Karpas-422 (cell line): Measurements from ENCODE around the gene DHX34. TPM values are rescaled to one million over a fixed set of nuclear protein-coding genes. Genes with fewer than 3 reads are reported as not detected.

Experiments used
- DNase-seq: peaks from one replicate; pipeline ENCODE4 v3.0.0-alpha.2; 2015
- H2AFZ ChIP-seq: fragments of 200-600 bp; sonication (generic); 2 replicates; pipeline ENCODE4 v1.6.1; 2014; ENCODE audit warnings: antibody characterized with exemption, low read length, mixed read lengths
- H3K27ac ChIP-seq: fragments of 200-600 bp; sonication (generic); 2 replicates; pipeline ENCODE4 v1.5.1; 2014; ENCODE audit warnings: mild to moderate bottlenecking, low read length, moderate library complexity
- H3K27me3 ChIP-seq: fragments of 200-600 bp; sonication (generic); 2 replicates; pipeline ENCODE4 v1.6.1; 2014; ENCODE audit warnings: low read length, mixed read lengths
- H3K36me3 ChIP-seq: fragments of 200-600 bp; sonication (generic); 2 replicates; pipeline ENCODE4 v1.6.1; 2014; ENCODE audit warnings: low read length, mixed read lengths; ENCODE audit not compliant: insufficient read depth
- H3K4me1 ChIP-seq: fragments of 200-600 bp; sonication (generic); 2 replicates; pipeline ENCODE4 v1.6.1; 2014; ENCODE audit warnings: mild to moderate bottlenecking, low read length, mixed read lengths
- H3K4me2 ChIP-seq: fragments of 200-600 bp; sonication (generic); 2 replicates; pipeline ENCODE4 v1.6.1; 2014; ENCODE audit warnings: low read length, low read depth, mild to moderate bottlenecking; ENCODE audit not compliant: poor library complexity, severe bottlenecking
- H3K4me3 ChIP-seq: fragments of 200-600 bp; sonication (generic); 2 replicates; pipeline ENCODE4 v1.5.1; 2014; ENCODE audit warnings: mild to moderate bottlenecking, antibody characterized with exemption, low read length, mixed read lengths
- H3K79me2 ChIP-seq: fragments of 200-600 bp; sonication (generic); 2 replicates; pipeline ENCODE4 v1.6.1; 2014; ENCODE audit warnings: mild to moderate bottlenecking, low read length, mixed read lengths
- H3K9ac ChIP-seq: fragments of 200-600 bp; sonication (generic); 2 replicates; pipeline ENCODE4 v1.6.0; 2014; ENCODE audit warnings: low read length
- H3K9me2 ChIP-seq: fragments of 200-600 bp; sonication (generic), shearing (Covaris generic); replicated peaks from 2 replicates; pipeline ENCODE4 v1.6.0; 2014; ENCODE audit warnings: mild to moderate bottlenecking, low read length, moderate library complexity; ENCODE audit not compliant: insufficient read depth
- H3K9me3 ChIP-seq: fragments of 300-700, 200-600 bp; sonication (generic); 2 replicates; pipeline ENCODE4 v1.6.1; 2014; ENCODE audit warnings: low read length, mixed read lengths
- H4K20me1 ChIP-seq: fragments of 200-600 bp; sonication (generic); 2 replicates; pipeline ENCODE4 v1.6.1; 2014; ENCODE audit warnings: mild to moderate bottlenecking, antibody characterized with exemption, low read length, low read depth; ENCODE audit not compliant: insufficient read depth
- total RNA-seq: library from RNA; depleted of rRNA; stranded (reverse); fragments of >200 nt; shearing (Covaris generic); gene quantifications from 2 replicates; pipeline ENCODE4 v1.2.3, GENCODE V29; 2014; ENCODE audit warnings: low replicate concordance

The DHX34 gene
- total RNA-seq, 1 experiment from 2014 or later, result 17.4 TPM

DNA sequence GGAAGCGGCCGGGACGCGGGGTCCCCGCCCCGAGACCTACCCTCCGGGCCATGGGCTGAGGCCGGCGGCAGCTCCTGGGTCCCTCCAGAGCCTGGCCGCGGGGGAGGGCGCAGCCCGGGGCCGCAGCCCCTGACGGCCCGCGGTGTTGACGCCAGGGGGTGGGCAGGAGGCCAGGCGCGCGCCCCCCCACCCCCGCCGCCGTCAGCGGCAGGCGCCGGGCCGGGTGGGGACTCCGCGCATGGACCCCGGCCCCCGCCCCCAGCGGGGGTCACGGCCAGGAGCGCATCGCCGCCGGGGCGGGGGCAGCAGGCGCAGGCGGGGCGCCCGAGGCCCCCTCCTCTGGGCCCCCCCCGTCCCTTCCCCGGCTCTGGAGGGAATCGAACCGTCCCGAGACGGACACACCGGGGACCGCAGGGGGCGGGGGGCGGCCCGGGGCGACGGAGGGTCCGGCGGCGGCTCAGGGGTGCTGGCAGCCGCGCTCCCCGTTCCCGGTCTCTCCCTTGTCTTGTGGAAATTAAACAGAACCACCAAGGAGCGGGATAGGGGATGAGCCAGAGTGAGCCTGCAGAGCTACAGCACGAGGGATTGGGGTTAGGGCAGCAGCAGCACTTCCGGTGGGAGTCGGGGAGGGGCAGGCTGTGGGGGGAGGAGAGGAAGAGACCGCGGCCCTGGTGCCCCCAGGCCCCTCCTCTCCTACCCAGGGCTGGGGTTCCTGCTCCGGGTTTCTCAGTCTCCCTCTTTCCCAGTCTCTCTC lies 70.1 kb downstream of the DHX34 start, which contains the start of gene MEIS3:
Gene MEIS3 (minus strand): TSS at position 498 of the 754 bp plus-strand sequence. CDS start 446 bp downstream, at position 52.
- H3K9me3 ChIP-seq, result no peaks in the 10 kb centered on the region
- H3K4me1 ChIP-seq, result no peaks in the 10 kb centered on the region
- no peaks in the 10 kb centered on the region for H3K79me2 ChIP-seq
- H4K20me1 ChIP-seq, result peaks cover 4% of the 10 kb centered on the region; the same call in 1 of the 2 replicates
- no peak within 1 kb of the TSS for H3K27ac ChIP-seq
- DNase-seq, result no peak
- no peaks in the 10 kb centered on the region for H3K36me3 ChIP-seq
- peak within 1 kb of the TSS; percentile 47 for H3K4me2 ChIP-seq
- H3K27me3 ChIP-seq, result no peaks in the 10 kb centered on the region
- H3K9me2 ChIP-seq, result no peaks in the 10 kb centered on the region
- H3K9ac ChIP-seq, result peak within 1 kb of the TSS; percentile 50; the same call in 1 of the 2 replicates
- no peak within 1 kb of the TSS for H2AFZ ChIP-seq
- peak within 1 kb of the TSS; percentile 52; the same call in 1 of the 2 replicates for H3K4me3 ChIP-seq

DNA sequence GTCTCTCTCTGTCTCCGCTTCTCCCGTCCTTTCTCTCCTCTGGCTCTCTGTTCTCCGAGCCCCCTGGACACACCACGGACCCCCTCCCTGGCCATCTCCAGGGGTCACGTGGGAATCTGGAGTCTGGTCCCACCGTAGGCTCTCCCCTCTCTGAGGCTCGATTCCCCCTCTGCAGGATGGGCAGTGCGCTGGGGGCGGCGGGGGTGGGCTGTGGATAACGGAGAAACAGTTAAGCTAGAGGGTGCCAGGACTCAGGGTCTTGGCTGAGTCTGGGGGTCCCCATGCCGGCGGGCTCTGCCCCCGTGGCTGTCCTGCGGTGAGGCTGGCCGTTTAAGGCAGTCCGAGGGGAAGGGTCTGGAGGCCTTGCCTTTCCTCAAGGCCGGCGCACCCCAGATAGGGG lies 70.7 kb downstream of the DHX34 start:
- no peak overlapping the region for H3K4me3 ChIP-seq
- no peak overlapping the region for H2AFZ ChIP-seq
- no peaks in the 10 kb centered on the region for H3K79me2 ChIP-seq
- no peak overlapping the region for H3K9ac ChIP-seq
- no peaks in the 10 kb centered on the region for H3K9me3 ChIP-seq
- H3K4me2 ChIP-seq, result no peak overlapping the region
- no peak overlapping the region for H3K27ac ChIP-seq
- no peaks in the 10 kb centered on the region for H3K4me1 ChIP-seq
- no peaks in the 10 kb centered on the region for H3K27me3 ChIP-seq
- no peak for DNase-seq
- H3K36me3 ChIP-seq, result no peaks in the 10 kb centered on the region
- H4K20me1 ChIP-seq, result peaks cover 4% of the 10 kb centered on the region; the same call in 1 of the 2 replicates
- no peaks in the 10 kb centered on the region for H3K9me2 ChIP-seq

GRCh38 chr19:47421244-47421786 lies 72.2 kb downstream of the DHX34 start:
- Histone ChIP-seq H2AFZ (no peak overlapping the region), H4K20me1 (peaks cover 4% of the 10 kb centered on the region; the same call in 1 of the 2 replicates), H3K9me2 (no peaks in the 10 kb centered on the region), H3K4me1 (no peaks in the 10 kb centered on the region), H3K9ac (no peak overlapping the region), H3K27me3 (no peaks in the 10 kb centered on the region), H3K4me2 (no peak overlapping the region), H3K9me3 (no peaks in the 10 kb centered on the region), H3K79me2 (no peaks in the 10 kb centered on the region), H3K4me3 (no peak overlapping the region), H3K36me3 (no peaks in the 10 kb centered on the region), H3K27ac (no peak overlapping the region)
- no peak for DNase-seq

DNA sequence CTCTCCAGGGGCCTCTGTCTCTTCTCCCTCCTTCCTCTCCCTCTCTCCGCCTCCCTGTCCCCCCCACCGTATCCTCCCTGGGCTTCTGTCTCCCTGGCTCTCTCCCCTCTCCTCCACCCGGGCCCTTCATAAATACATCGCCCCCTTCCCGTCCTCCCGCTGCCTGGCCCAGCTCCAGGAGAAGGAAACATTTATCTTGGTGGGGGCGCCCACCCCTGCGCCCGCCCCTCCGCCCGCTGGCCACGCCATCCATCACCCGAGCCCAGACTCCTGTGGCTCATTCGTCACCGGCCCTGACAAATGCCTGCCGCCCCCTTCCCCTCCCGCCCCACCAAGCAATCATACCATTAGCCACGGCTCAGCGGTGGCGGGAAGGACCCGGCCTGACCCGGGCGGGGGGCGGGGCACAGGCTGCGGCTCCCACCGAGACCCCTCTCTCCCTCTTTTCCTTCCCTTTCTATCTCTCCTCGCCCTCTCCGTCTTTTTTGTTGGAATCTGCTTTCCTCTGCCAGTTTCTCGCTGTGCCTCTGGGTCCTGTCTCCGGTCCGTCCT lies 72.8 kb downstream of the DHX34 start:
- peaks cover 4% of the 10 kb centered on the region; the same call in 1 of the 2 replicates for H4K20me1 ChIP-seq
- H3K4me3 ChIP-seq, result no peak overlapping the region
- H3K4me1 ChIP-seq, result no peaks in the 10 kb centered on the region
- no peak overlapping the region for H3K4me2 ChIP-seq
- DNase-seq, result no peak
- no peak overlapping the region for H2AFZ ChIP-seq
- no peak overlapping the region for H3K9ac ChIP-seq
- no peak overlapping the region for H3K27ac ChIP-seq
- no peaks in the 10 kb centered on the region for H3K9me3 ChIP-seq
- H3K79me2 ChIP-seq, result no peaks in the 10 kb centered on the region
- H3K36me3 ChIP-seq, result no peaks in the 10 kb centered on the region
- no peaks in the 10 kb centered on the region for H3K27me3 ChIP-seq
- no peaks in the 10 kb centered on the region for H3K9me2 ChIP-seq

- Histone ChIP-seq H3K4me3 (no peak overlapping the region), H3K9me2 (no peaks in the 10 kb centered on the region), H3K9ac (no peak overlapping the region), H2AFZ (no peak overlapping the region), H3K9me3 (no peaks in the 10 kb centered on the region), H3K4me2 (no peak overlapping the region), H3K27me3 (no peaks in the 10 kb centered on the region), H3K27ac (no peak overlapping the region), H3K36me3 (no peaks in the 10 kb centered on the region), H4K20me1 (peaks cover 4% of the 10 kb centered on the region; the same call in 1 of the 2 replicates), H3K4me1 (peaks cover 3% of the 10 kb centered on the region), H3K79me2 (no peaks in the 10 kb centered on the region)
- DNase-seq, result no peak
These were observed 73.5 kb downstream of the DHX34 start for GRCh38 chr19:47422417-47423163.

- Histone ChIP-seq H3K4me3 (no peak overlapping the region), H3K27me3 (no peaks in the 10 kb centered on the region), H4K20me1 (peaks cover 2% of the 10 kb centered on the region; the same call in 1 of the 2 replicates), H3K9me3 (no peaks in the 10 kb centered on the region), H3K79me2 (no peaks in the 10 kb centered on the region), H2AFZ (no peak overlapping the region), H3K9me2 (no peaks in the 10 kb centered on the region), H3K4me1 (peaks cover 9% of the 10 kb centered on the region), H3K27ac (no peak overlapping the region), H3K4me2 (no peak overlapping the region), H3K36me3 (no peaks in the 10 kb centered on the region), H3K9ac (no peak overlapping the region)
- no peak for DNase-seq
These were observed 74.2 kb downstream of the DHX34 start for GRCh38 chr19:47423203-47423882.

GRCh38 chr19:47427241-47428176 lies 78.4 kb downstream of the DHX34 start:
- H3K4me1 ChIP-seq, result peaks cover 19% of the 10 kb centered on the region
- peak overlapping the region; percentile 81 for H3K4me2 ChIP-seq
- H2AFZ ChIP-seq, result no peak overlapping the region
- no peaks in the 10 kb centered on the region for H3K27me3 ChIP-seq
- H4K20me1 ChIP-seq, result no peaks in the 10 kb centered on the region
- H3K79me2 ChIP-seq, result no peaks in the 10 kb centered on the region
- DNase-seq, result peak; percentile 92
- no peaks in the 10 kb centered on the region for H3K9me3 ChIP-seq
- peak overlapping the region; percentile 31 for H3K9ac ChIP-seq
- peak overlapping the region; percentile 58; the same call in 1 of the 2 replicates for H3K4me3 ChIP-seq
- H3K9me2 ChIP-seq, result no peaks in the 10 kb centered on the region
- H3K36me3 ChIP-seq, result no peaks in the 10 kb centered on the region
- H3K27ac ChIP-seq, result peak overlapping the region; percentile 46
